ENCODE data around the gene INKA2. TPM values are rescaled to one million over a fixed set of nuclear protein-coding genes. Genes with fewer than 3 reads are reported as not detected.
A peak's percentile ranks its signal among the peaks of the same experiment; 100 is the strongest.

INKA2 gene
- total RNA-seq, 2 experiments from 2014 or later = 0.56 to 0.84 TPM

DNA sequence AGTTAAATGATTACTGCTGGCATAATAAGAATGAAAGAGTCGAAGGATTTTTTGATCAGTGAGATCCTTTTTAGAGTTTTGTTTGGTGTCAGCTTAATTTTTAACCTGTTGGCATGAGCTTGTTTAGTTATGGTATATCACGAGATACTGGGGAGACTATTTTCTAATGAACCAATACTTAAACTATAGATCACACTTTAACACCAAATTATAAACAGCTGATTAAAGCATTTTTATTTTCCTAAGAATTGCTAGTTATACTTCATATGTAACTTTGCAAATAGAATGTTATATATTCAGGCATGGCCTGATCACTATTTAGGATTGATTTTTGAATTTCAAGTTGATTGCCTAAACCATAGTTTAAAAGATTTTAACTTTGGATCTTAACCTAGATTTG lies 22.5 kb upstream of the INKA2 start:
- H3K9me3 Mint-ChIP-seq = no peaks in the 10 kb centered on the region
- H3K4me1 Mint-ChIP-seq = peaks cover 33% of the 10 kb centered on the region
- no peaks in the 10 kb centered on the region for H3K27me3 Mint-ChIP-seq
- H3K36me3 Mint-ChIP-seq = peaks cover 41% of the 10 kb centered on the region
- DNase-seq = no peak
- no peak overlapping the region for H3K27ac Mint-ChIP-seq
- no peak overlapping the region for H3K4me3 Mint-ChIP-seq

GRCh38 chr1:111758373-111758772 lies 19.2 kb upstream of the INKA2 start:
- Mint-ChIP-seq H3K9me3 (no peaks in the 10 kb centered on the region), H3K27me3 (no peaks in the 10 kb centered on the region), H3K4me3 (peak overlapping the region; percentile 11), H3K27ac (peak overlapping the region; percentile 47), H3K4me1 (peaks cover 39% of the 10 kb centered on the region), H3K36me3 (peaks cover 26% of the 10 kb centered on the region)
- no peak for DNase-seq

DNA sequence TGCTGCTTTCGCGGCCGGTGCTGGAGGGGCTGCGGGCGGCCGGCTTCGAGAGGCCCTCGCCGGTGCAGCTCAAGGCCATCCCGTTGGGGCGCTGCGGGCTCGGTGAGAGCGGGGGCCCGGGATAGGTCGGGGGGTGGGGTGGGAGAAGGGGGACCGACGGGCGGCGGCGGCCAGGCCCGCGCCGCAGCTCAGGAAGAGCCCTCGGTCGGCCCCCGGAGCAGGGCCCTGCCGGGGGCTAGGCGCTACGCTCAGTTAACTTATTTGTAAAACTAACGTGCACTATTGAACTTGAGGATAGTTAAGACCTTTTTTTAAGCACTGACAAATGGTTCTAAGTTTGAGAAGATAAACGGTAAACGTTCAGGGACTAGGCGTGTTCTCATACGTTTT lies 16.9 kb upstream of the INKA2 start:
- H3K36me3 Mint-ChIP-seq = peaks cover 16% of the 10 kb centered on the region
- H3K27me3 Mint-ChIP-seq = no peaks in the 10 kb centered on the region
- peaks cover 37% of the 10 kb centered on the region for H3K4me1 Mint-ChIP-seq
- H3K9me3 Mint-ChIP-seq = no peaks in the 10 kb centered on the region
- no peak for DNase-seq
- H3K27ac Mint-ChIP-seq = peak overlapping the region; percentile 95
- peak overlapping the region; percentile 91 for H3K4me3 Mint-ChIP-seq

GRCh38 chr1:111755331-111756123 lies 16.3 kb upstream of the INKA2 start, which contains the start of gene DDX20:
Gene DDX20, plus strand, starts transcription at chr1:111755901. Its CDS starts 24 bp downstream, at chr1:111755925.
- Mint-ChIP-seq H3K4me3 (peak within 1 kb of the TSS; percentile 91), H3K4me1 (peaks cover 34% of the 10 kb centered on the region), H3K36me3 (peaks cover 14% of the 10 kb centered on the region), H3K27ac (peak within 1 kb of the TSS; percentile 95), H3K9me3 (no peaks in the 10 kb centered on the region), H3K27me3 (no peaks in the 10 kb centered on the region)
- peak; percentile 95 for DNase-seq

DNA sequence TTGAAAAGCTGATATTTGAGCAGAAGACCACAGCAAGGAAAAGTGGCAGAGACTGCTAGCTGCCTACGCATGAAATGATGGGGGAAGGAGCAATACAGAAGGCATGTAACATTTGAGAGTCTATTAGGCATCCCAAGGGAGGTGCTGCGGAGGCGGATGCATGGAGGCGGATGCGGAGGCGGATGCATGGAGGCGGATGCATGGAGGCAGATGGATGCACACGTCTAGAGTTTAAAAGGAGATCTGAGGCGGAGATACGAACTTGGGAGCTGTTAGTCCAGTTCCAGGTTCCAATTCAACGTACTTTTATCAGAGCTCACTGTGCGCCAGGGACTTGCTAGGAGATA lies 15.8 kb upstream of the INKA2 start:
- H3K4me3 Mint-ChIP-seq = peak overlapping the region; percentile 91
- DNase-seq = peak; percentile 26
- H3K27me3 Mint-ChIP-seq = no peaks in the 10 kb centered on the region
- H3K27ac Mint-ChIP-seq = peak overlapping the region; percentile 95
- H3K36me3 Mint-ChIP-seq = peaks cover 12% of the 10 kb centered on the region
- peaks cover 31% of the 10 kb centered on the region for H3K4me1 Mint-ChIP-seq
- no peaks in the 10 kb centered on the region for H3K9me3 Mint-ChIP-seq

DNA sequence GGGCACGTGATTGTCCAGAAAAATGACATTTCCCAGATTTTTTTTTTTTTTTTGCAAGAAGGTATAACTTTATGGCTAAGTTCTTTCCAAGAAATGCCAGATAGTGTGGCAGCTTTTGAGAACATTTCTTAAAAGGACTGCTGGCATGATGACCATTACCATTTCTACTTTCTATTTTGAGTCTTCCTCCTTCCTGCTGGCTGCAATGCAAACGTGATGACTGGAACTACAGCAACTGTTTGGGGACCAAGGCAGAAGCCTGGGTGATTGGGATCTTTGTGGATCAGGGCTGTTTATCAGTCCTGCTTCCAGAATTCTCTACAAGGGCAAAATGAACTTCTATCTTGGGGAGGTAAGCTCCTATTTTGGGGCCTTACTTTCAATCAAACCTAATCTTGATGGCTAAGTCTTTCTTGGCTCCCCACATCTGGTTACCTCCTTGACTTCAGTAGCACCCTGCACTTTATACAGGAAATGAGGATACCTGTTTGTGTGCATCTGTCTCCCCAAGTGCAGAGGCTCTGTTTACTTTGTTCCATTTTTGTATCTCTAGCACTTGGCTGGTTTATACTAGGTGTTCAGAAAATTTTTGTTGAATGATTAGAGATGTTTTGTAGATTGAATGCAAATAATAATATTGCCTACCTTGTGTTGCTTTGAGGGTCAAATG lies 12.8 kb upstream of the INKA2 start:
- Mint-ChIP-seq H3K4me1 (peaks cover 15% of the 10 kb centered on the region), H3K27ac (no peak overlapping the region), H3K27me3 (no peaks in the 10 kb centered on the region), H3K9me3 (no peaks in the 10 kb centered on the region), H3K4me3 (no peak overlapping the region), H3K36me3 (peaks cover 3% of the 10 kb centered on the region)
- DNase-seq = no peak

DNA sequence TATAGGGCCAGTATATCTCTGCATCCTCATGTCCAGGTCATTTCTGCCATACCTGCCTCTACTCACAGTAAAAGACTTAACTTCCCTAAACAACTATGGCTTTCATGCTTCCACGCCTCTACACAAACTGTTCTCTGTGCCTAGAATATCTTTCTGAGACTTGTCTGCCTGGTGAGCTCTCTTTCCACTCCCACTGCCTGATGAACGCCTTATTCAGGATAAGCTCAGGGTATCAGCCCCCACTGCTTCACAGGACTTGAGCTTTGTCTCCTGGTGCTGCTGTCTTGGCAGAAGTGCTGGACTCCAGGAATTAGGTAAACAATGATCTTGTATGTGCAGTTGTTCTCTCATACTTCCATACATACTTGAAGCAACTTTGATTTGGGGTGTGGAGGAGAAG lies 11.7 kb upstream of the INKA2 start:
- Mint-ChIP-seq H3K27ac (no peak overlapping the region), H3K9me3 (no peaks in the 10 kb centered on the region), H3K36me3 (no peaks in the 10 kb centered on the region), H3K4me1 (peaks cover 9% of the 10 kb centered on the region), H3K27me3 (no peaks in the 10 kb centered on the region), H3K4me3 (no peak overlapping the region)
- DNase-seq = no peak

- no peaks in the 10 kb centered on the region for H3K36me3 Mint-ChIP-seq
- H3K9me3 Mint-ChIP-seq = no peaks in the 10 kb centered on the region
- no peaks in the 10 kb centered on the region for H3K27me3 Mint-ChIP-seq
- H3K4me3 Mint-ChIP-seq = no peak overlapping the region
- no peak overlapping the region for H3K27ac Mint-ChIP-seq
- DNase-seq = no peak
- H3K4me1 Mint-ChIP-seq = peaks cover 3% of the 10 kb centered on the region
Observed at GRCh38 chr1:111749628-111750027, 10.4 kb upstream of the INKA2 start.

GRCh38 chr1:111747947-111748346 lies 8.8 kb upstream of the INKA2 start:
- DNase-seq = no peak
- no peak overlapping the region for H3K27ac Mint-ChIP-seq
- H3K4me1 Mint-ChIP-seq = no peaks in the 10 kb centered on the region
- no peaks in the 10 kb centered on the region for H3K36me3 Mint-ChIP-seq
- H3K27me3 Mint-ChIP-seq = no peaks in the 10 kb centered on the region
- no peak overlapping the region for H3K4me3 Mint-ChIP-seq
- H3K9me3 Mint-ChIP-seq = no peaks in the 10 kb centered on the region

- H3K27ac Mint-ChIP-seq = no peak overlapping the region
- H3K36me3 Mint-ChIP-seq = no peaks in the 10 kb centered on the region
- H3K9me3 Mint-ChIP-seq = no peaks in the 10 kb centered on the region
- no peak overlapping the region for H3K4me3 Mint-ChIP-seq
- H3K4me1 Mint-ChIP-seq = no peaks in the 10 kb centered on the region
- peak; percentile 49 for DNase-seq
- peaks cover under 1% of the 10 kb centered on the region for H3K27me3 Mint-ChIP-seq
Observed at GRCh38 chr1:111747282-111747734, 8.1 kb upstream of the INKA2 start.

DNA sequence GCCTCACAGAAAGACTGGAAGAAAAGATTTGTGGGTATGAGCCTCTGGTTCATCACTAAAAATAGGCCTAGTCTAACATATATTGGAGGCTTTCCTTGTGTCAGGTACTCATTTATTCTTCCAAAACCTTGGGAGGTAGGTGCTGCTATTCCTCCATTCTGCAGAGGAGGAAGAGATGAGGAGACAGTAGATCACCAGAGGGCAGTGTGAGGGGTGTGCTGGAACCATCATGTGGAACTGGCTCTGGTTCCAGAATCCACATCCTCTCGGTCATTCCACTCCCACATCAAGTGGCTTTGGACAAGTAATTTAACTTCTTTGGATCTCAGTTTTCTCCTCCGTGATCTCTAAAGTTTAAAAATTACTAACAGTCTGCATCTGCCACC lies 7.4 kb upstream of the INKA2 start:
- no peaks in the 10 kb centered on the region for H3K4me1 Mint-ChIP-seq
- H3K4me3 Mint-ChIP-seq = no peak overlapping the region
- no peak overlapping the region for H3K27ac Mint-ChIP-seq
- no peaks in the 10 kb centered on the region for H3K36me3 Mint-ChIP-seq
- H3K9me3 Mint-ChIP-seq = no peaks in the 10 kb centered on the region
- DNase-seq = no peak
- peaks cover 8% of the 10 kb centered on the region for H3K27me3 Mint-ChIP-seq

DNA sequence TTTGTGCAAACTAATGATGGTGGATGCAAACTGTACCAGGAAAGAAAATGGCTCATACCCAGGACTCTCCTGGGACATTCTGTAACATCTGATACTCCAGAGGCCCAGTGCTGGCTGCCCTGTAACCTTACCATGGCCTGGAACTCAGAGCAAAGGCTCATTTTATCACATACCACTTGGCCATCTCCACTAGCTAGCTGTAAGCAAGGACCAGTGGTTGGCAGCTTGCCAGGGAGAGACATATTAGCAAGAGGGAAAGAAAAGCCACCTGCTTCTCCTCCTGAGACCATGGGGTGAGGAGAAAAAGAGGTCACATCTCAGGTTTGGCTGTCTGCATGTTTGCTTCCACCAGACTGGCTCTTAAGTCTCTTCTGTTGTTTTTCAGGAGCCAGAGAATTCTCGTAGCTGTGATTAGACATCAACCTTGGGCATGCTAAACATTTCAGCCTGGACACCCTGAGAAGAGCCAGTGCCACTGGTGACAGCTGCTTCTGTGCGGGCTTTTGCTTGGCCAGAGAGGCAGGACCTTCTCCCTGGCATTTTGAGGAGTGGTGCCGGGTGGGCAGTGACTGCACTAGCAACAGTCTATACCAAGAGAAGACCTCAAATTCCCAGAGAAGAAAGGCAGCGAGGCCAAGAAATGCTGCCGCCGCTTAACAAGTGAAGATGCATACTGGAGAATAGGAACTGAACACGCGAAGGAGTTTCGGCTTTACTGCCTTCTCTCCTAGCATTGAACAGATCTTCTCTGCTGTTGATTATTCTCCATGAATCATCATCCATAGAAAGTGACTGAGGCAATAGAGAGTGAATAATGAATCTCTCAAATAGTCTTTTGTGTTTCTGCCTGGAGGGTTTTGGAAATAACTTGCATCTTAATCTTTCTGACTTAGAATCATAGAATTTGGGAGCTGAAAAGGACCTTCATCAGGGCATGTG lies 6.7 kb upstream of the INKA2 start:
- no peak overlapping the region for H3K27ac Mint-ChIP-seq
- no peak overlapping the region for H3K4me3 Mint-ChIP-seq
- peaks cover 14% of the 10 kb centered on the region for H3K27me3 Mint-ChIP-seq
- H3K36me3 Mint-ChIP-seq = no peaks in the 10 kb centered on the region
- peaks cover under 1% of the 10 kb centered on the region for H3K4me1 Mint-ChIP-seq
- DNase-seq = no peak
- no peaks in the 10 kb centered on the region for H3K9me3 Mint-ChIP-seq

GRCh38 chr1:111743679-111744101 lies 4.5 kb upstream of the INKA2 start:
- DNase-seq = no peak

GRCh38 chr1:111742938-111743549 lies 3.8 kb upstream of the INKA2 start:
- Mint-ChIP-seq H3K36me3 (no peaks in the 10 kb centered on the region), H3K27ac (no peak overlapping the region), H3K27me3 (peaks cover 29% of the 10 kb centered on the region), H3K9me3 (no peaks in the 10 kb centered on the region), H3K4me3 (no peak overlapping the region), H3K4me1 (peaks cover 11% of the 10 kb centered on the region)
- no peak for DNase-seq

More at GRCh38 chr1:111743679-111744101, 4.5 kb upstream of the INKA2 start:
- Mint-ChIP-seq H3K4me1 (peaks cover 9% of the 10 kb centered on the region), H3K27ac (no peak overlapping the region), H3K9me3 (no peaks in the 10 kb centered on the region), H3K4me3 (no peak overlapping the region), H3K27me3 (peaks cover 27% of the 10 kb centered on the region), H3K36me3 (no peaks in the 10 kb centered on the region)

Measured in activated naive CD8-positive, alpha-beta T cell treated with anti-CD3 and anti-CD28 coated beads for 36 hours (primary cell).